Measurements from ENCODE around the gene GAL3ST1. TPM values are rescaled to one million over a fixed set of nuclear protein-coding genes. Genes with fewer than 3 reads are reported as not detected.
"Not testable (repeated sequence)": the region's sequence is repeated elsewhere in the genome, so short reads cannot be mapped to it uniquely, and the experiment has no call there.

Gene GAL3ST1
- total RNA-seq, 1 donor from 2014 or later, result 5.0 TPM

GRCh38 chr22:30569674-30570202 lies 4.7 kb downstream of the GAL3ST1 start:
- Mint-ChIP-seq H3K27me3 (peaks cover 25% of the 10 kb centered on the region), H3K9me3 (no peaks in the 10 kb centered on the region), H3K36me3 (no peaks in the 10 kb centered on the region), H3K4me3 (no peak overlapping the region), H3K4me1 (ENCODE audit: unreplicated experiment) (peaks cover 12% of the 10 kb centered on the region), H3K27ac (no peak overlapping the region)
- TF ChIP-seq CTCF (conservative IDR thresholded peaks at IDR 0.05), result no peak
- DNase-seq (ENCODE audit: extremely low spot score, unreplicated experiment), result no peak

DNA sequence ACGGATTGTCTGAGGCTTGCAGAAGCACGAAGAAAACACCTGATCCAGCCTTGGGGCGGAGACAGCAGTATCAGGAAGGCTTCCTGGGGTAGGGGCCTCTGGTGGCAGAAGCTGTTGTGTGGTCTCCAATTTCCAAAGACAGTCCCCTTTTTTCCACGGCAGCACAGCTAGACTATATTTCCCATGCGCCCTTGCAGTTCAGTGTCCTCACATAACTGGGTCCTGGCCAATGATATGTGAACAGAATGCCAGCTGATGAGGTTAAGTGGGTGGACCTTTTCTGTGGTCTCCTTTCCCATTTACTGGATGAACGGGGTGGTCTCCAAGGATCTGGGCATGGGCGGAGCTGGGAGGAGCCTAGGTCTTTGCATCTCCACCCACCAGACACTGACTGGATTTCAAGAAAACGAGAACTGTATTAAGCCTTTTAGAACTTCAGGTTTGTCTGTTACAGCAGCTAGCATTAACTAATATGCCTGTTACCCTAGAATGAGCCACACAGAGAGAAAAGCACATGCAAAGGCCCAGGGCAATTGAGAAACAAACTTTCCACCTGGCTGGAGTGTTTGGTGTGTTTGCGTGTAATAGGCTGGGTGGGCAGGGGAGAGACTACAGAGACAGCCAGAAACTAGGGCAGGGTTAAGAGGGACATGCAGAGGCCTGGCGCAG lies 6.2 kb downstream of the GAL3ST1 start:
- H3K27ac Mint-ChIP-seq, result no peak overlapping the region
- peaks cover 21% of the 10 kb centered on the region for H3K27me3 Mint-ChIP-seq
- no peak overlapping the region for H3K4me3 Mint-ChIP-seq
- H3K4me1 Mint-ChIP-seq (ENCODE audit: unreplicated experiment), result peaks cover 4% of the 10 kb centered on the region
- no peaks in the 10 kb centered on the region for H3K9me3 Mint-ChIP-seq
- H3K36me3 Mint-ChIP-seq, result no peaks in the 10 kb centered on the region
- TF ChIP-seq CTCF (conservative IDR thresholded peaks at IDR 0.05), result no peak
- no peak for DNase-seq (ENCODE audit: extremely low spot score, unreplicated experiment)

GRCh38 chr22:30567277-30567676 lies 7.2 kb downstream of the GAL3ST1 start:
- DNase-seq (ENCODE audit: extremely low spot score, unreplicated experiment); H3K4me1 Mint-ChIP-seq (ENCODE audit: unreplicated experiment); H3K4me3 Mint-ChIP-seq; H3K36me3 Mint-ChIP-seq; H3K27ac Mint-ChIP-seq; H3K9me3 Mint-ChIP-seq: not testable (repeated sequence)
- peaks cover 17% of the 10 kb centered on the region for H3K27me3 Mint-ChIP-seq

GRCh38 chr22:30566125-30566524 lies 8.3 kb downstream of the GAL3ST1 start:
- no peaks in the 10 kb centered on the region for H3K4me1 Mint-ChIP-seq (ENCODE audit: unreplicated experiment)
- H3K9me3 Mint-ChIP-seq, result no peaks in the 10 kb centered on the region
- peak overlapping the region; percentile 20 for H3K27ac Mint-ChIP-seq
- no peak overlapping the region for H3K4me3 Mint-ChIP-seq
- DNase-seq (ENCODE audit: extremely low spot score, unreplicated experiment), result no peak
- peaks cover 15% of the 10 kb centered on the region for H3K27me3 Mint-ChIP-seq
- no peak for TF ChIP-seq CTCF (conservative IDR thresholded peaks at IDR 0.05)
- H3K36me3 Mint-ChIP-seq, result no peaks in the 10 kb centered on the region

- Mint-ChIP-seq H3K4me3 (no peak overlapping the region), H3K27me3 (peaks cover 15% of the 10 kb centered on the region), H3K4me1 (ENCODE audit: unreplicated experiment) (no peaks in the 10 kb centered on the region), H3K9me3 (no peaks in the 10 kb centered on the region), H3K27ac (no peak overlapping the region), H3K36me3 (no peaks in the 10 kb centered on the region)
- TF ChIP-seq CTCF (conservative IDR thresholded peaks at IDR 0.05), result no peak
- no peak for DNase-seq (ENCODE audit: extremely low spot score, unreplicated experiment)
Measured at GRCh38 chr22:30565341-30565740, 9.1 kb downstream of the GAL3ST1 start.

- no peaks in the 10 kb centered on the region for H3K36me3 Mint-ChIP-seq
- no peak for DNase-seq (ENCODE audit: extremely low spot score, unreplicated experiment)
- H3K4me3 Mint-ChIP-seq, result no peak overlapping the region
- TF ChIP-seq CTCF (conservative IDR thresholded peaks at IDR 0.05), result no peak
- H3K27ac Mint-ChIP-seq, result no peak overlapping the region
- no peaks in the 10 kb centered on the region for H3K9me3 Mint-ChIP-seq
- H3K27me3 Mint-ChIP-seq, result peaks cover 12% of the 10 kb centered on the region
- H3K4me1 Mint-ChIP-seq (ENCODE audit: unreplicated experiment), result peaks cover 3% of the 10 kb centered on the region
Measured at GRCh38 chr22:30564761-30565119, 9.7 kb downstream of the GAL3ST1 start.
